ENCODE results near the gene MARCHF10. TPM values are rescaled to one million over a fixed set of nuclear protein-coding genes. Genes with fewer than 3 reads are reported as not detected.
"Not testable (repeated sequence)": the region's sequence is repeated elsewhere in the genome, so short reads cannot be mapped to it uniquely, and the experiment has no call there.

MARCHF10 gene
- polyA plus RNA-seq, 1 donor from 2014 or later = 0.27 TPM

GRCh38 chr17:62787366-62787765 is 20.7 kb downstream of the MARCHF10 start:
- H3K27me3 ChIP-seq (ENCODE audit: insufficient read depth, low read depth, low read length) = no peaks in the 10 kb centered on the region
- H4K20me1 ChIP-seq (ENCODE audit: insufficient read depth) = no peaks in the 10 kb centered on the region
- TF ChIP-seq CTCF (IDR thresholded peaks at IDR 0.05; ENCODE audit: poor library complexity, severe bottlenecking) (no peak), REST (IDR thresholded peaks at IDR 0.05; ENCODE audit: borderline replicate concordance) (no peak), RAD21 (conservative IDR thresholded peaks at IDR 0.05) (no peak), SMC3 (conservative IDR thresholded peaks at IDR 0.05; ENCODE audit: poor library complexity) (no peak), EP300 (conservative IDR thresholded peaks at IDR 0.05; ENCODE audit: poor library complexity, severe bottlenecking) (no peak), POLR2AphosphoS5 (IDR thresholded peaks at IDR 0.05) (no peak), EZH2 (IDR thresholded peaks at IDR 0.05; ENCODE audit: borderline replicate concordance, insufficient read depth, low read length, poor library complexity, severe bottlenecking) (no peak), TAF1 (IDR thresholded peaks at IDR 0.05; ENCODE audit: low read depth) (no peak)

GRCh38 chr17:62786646-62787045 is 21.5 kb downstream of the MARCHF10 start:
- Histone ChIP-seq H3K4me3 (ENCODE audit: low read length) (no peak overlapping the region), H3K27me3 (ENCODE audit: insufficient read depth, low read depth, low read length) (no peaks in the 10 kb centered on the region), H3K9me2 (ENCODE audit: insufficient read depth, low read length) (no peaks in the 10 kb centered on the region), H3K27ac (ENCODE audit: low read length) (no peak overlapping the region), H3K36me3 (ENCODE audit: insufficient read depth, low read length) (no peaks in the 10 kb centered on the region), H3K9ac (ENCODE audit: low read length) (no peak overlapping the region), H3F3A (ENCODE audit: insufficient read depth, low read length, poor library complexity, severe bottlenecking) (no peaks in the 10 kb centered on the region), H2AFZ (ENCODE audit: low read depth, low read length) (no peak overlapping the region), H3K9me3 (ENCODE audit: low read length) (no peaks in the 10 kb centered on the region), H3K79me2 (replicated peaks; ENCODE audit: insufficient read depth, low read length) (no peaks in the 10 kb centered on the region), H3K4me2 (ENCODE audit: low read length) (no peak overlapping the region), H4K20me1 (ENCODE audit: insufficient read depth) (no peaks in the 10 kb centered on the region)
- TF ChIP-seq TAF1 (IDR thresholded peaks at IDR 0.05; ENCODE audit: low read depth) (no peak), EZH2 (IDR thresholded peaks at IDR 0.05; ENCODE audit: borderline replicate concordance, insufficient read depth, low read length, poor library complexity, severe bottlenecking) (no peak), POLR2AphosphoS5 (IDR thresholded peaks at IDR 0.05) (no peak), CTCF (IDR thresholded peaks at IDR 0.05; ENCODE audit: poor library complexity, severe bottlenecking) (no peak), EP300 (conservative IDR thresholded peaks at IDR 0.05; ENCODE audit: poor library complexity, severe bottlenecking) (no peak), MXI1 (conservative IDR thresholded peaks at IDR 0.05; ENCODE audit: poor library complexity, severe bottlenecking) (no peak), SMC3 (conservative IDR thresholded peaks at IDR 0.05; ENCODE audit: poor library complexity) (no peak), RAD21 (conservative IDR thresholded peaks at IDR 0.05) (no peak), REST (IDR thresholded peaks at IDR 0.05; ENCODE audit: borderline replicate concordance) (no peak)

More at GRCh38 chr17:62787366-62787765, 20.7 kb downstream of the MARCHF10 start:
- Histone ChIP-seq H2AFZ (ENCODE audit: low read depth, low read length) (no peak overlapping the region), H3K4me2 (ENCODE audit: low read length) (no peak overlapping the region), H3F3A (ENCODE audit: insufficient read depth, low read length, poor library complexity, severe bottlenecking) (no peaks in the 10 kb centered on the region), H3K9me2 (ENCODE audit: insufficient read depth, low read length) (no peaks in the 10 kb centered on the region), H3K9me3 (ENCODE audit: low read length) (no peaks in the 10 kb centered on the region), H3K27ac (ENCODE audit: low read length) (no peak overlapping the region), H3K36me3 (ENCODE audit: insufficient read depth, low read length) (no peaks in the 10 kb centered on the region), H3K79me2 (replicated peaks; ENCODE audit: insufficient read depth, low read length) (no peaks in the 10 kb centered on the region), H3K9ac (ENCODE audit: low read length) (no peak overlapping the region), H3K4me3 (ENCODE audit: low read length) (no peak overlapping the region)

GRCh38 chr17:62785983-62786382 is 22.1 kb downstream of the MARCHF10 start:
- not testable (repeated sequence) for H3K9ac ChIP-seq (ENCODE audit: low read length); H3K9me3 ChIP-seq (ENCODE audit: low read length); H3K4me3 ChIP-seq (ENCODE audit: low read length); H4K20me1 ChIP-seq (ENCODE audit: insufficient read depth); H2AFZ ChIP-seq (ENCODE audit: low read depth, low read length); H3K79me2 ChIP-seq (replicated peaks; ENCODE audit: insufficient read depth, low read length); H3K27me3 ChIP-seq (ENCODE audit: insufficient read depth, low read depth, low read length); H3K9me2 ChIP-seq (ENCODE audit: insufficient read depth, low read length); H3K36me3 ChIP-seq (ENCODE audit: insufficient read depth, low read length); H3K4me2 ChIP-seq (ENCODE audit: low read length); H3K27ac ChIP-seq (ENCODE audit: low read length); H3F3A ChIP-seq (ENCODE audit: insufficient read depth, low read length, poor library complexity, severe bottlenecking)

All from neural cell (in vitro differentiated cells).